Panc1 (cell line): Measurements from ENCODE around the gene DPYD. TPM values are rescaled to one million over a fixed set of nuclear protein-coding genes. Genes with fewer than 3 reads are reported as not detected.

Source experiments
- ATAC-seq: fragments of 200-7000 bp; cut with Tn5 transposase; 2 replicates; pipeline ENCODE4 v1.9.1; 2020; ENCODE audit warnings: mild to moderate bottlenecking, moderate library complexity
- BruUV-seq: library from RNA; stranded (reverse); fragments of 400-500 nt; replicated peaks from 2 replicates; lab custom pipeline; 2021; lab: Mats Ljungman, UMichigan
- CTCF ChIA-PET: fragments of 300-600 bp; sonication (Branson Sonifier 250); formaldehyde crosslinking; loops from one replicate; lab custom pipeline; 2022; ENCODE audit warnings: antibody characterized with exemption; lab: Charles Lee
- POLR2A ChIA-PET: fragments of 300-600 bp; sonication (Branson Sonifier 250); formaldehyde crosslinking; loops from one replicate; lab custom pipeline; 2022; ENCODE audit warnings: antibody characterized with exemption; lab: Charles Lee
- DNase-seq: peaks from one replicate; pipeline ENCODE4 v3.0.0-alpha.2; 2010; ENCODE audit warnings: low read depth, low spot score
- H3K27ac ChIP-seq: 2 replicates; pipeline ENCODE4 v1.5.1; 2011; ENCODE audit warnings: mild to moderate bottlenecking, low read length, inconsistent platforms
- H3K27me3 ChIP-seq: fragments of 200-500 bp; sonication (Bioruptor generic); 2 replicates; pipeline ENCODE4 v1.6.0; 2014; ENCODE audit warnings: low read length, inconsistent platforms; ENCODE audit not compliant: control insufficient read depth, insufficient read depth
- H3K36me3 ChIP-seq: fragments of 200-500 bp; sonication (Bioruptor generic); 2 replicates; pipeline ENCODE4 v1.5.1; 2014; ENCODE audit warnings: inconsistent platforms, mild to moderate bottlenecking, low read length, moderate library complexity; ENCODE audit not compliant: control insufficient read depth, insufficient read depth
- H3K4me1 ChIP-seq: 2 replicates; pipeline ENCODE4 v1.5.1; 2011; ENCODE audit warnings: inconsistent platforms, mild to moderate bottlenecking, low read length, moderate library complexity; ENCODE audit not compliant: control insufficient read depth, insufficient read depth
- H3K4me3 ChIP-seq, 2 experiments: 2 replicates each; pipeline ENCODE4 v1.5.1; 2011 to 2012; ENCODE audit warnings: low read depth in 2 of 2, low read length in 2 of 2, mild to moderate bottlenecking in 2 of 2, inconsistent platforms in 1 of 2, moderate library complexity in 1 of 2
- H3K9me3 ChIP-seq: fragments of 200-500 bp; sonication (Bioruptor generic); 2 replicates; pipeline ENCODE4 v1.5.1; 2014; ENCODE audit warnings: low read depth, mild to moderate bottlenecking, inconsistent platforms, low read length, moderate library complexity; ENCODE audit not compliant: control insufficient read depth, insufficient read depth
- POLR2AphosphoS5 ChIP-seq: IDR thresholded peaks from 2 replicates; pipeline ENCODE4 v1.6.1; 2012; ENCODE audit warnings: mild to moderate bottlenecking, low read depth, low read length, moderate library complexity
- REST ChIP-seq, 2 experiments: IDR thresholded peaks; 2 replicates each; pipeline ENCODE4 v1.6.1; 2011 to 2012; ENCODE audit warnings: low read depth in 2 of 2, control low read depth in 1 of 2, low read length in 1 of 2, mild to moderate bottlenecking in 1 of 2, moderate library complexity in 1 of 2; ENCODE audit not compliant: insufficient read depth in 1 of 2
- SIN3A ChIP-seq: IDR thresholded peaks from 2 replicates; pipeline ENCODE4 v1.6.1; 2012; ENCODE audit warnings: low read depth, mild to moderate bottlenecking, low read length, moderate library complexity, borderline replicate concordance; ENCODE audit not compliant: insufficient read depth
- TCF7L2 ChIP-seq: IDR thresholded peaks from 2 replicates; pipeline ENCODE4 v1.6.1; 2011; ENCODE audit warnings: mild to moderate bottlenecking, low read depth, low read length, inconsistent platforms
- in situ Hi-C: cut with HindIII; loops from 2 replicates; pipeline ENCODE4 v1.10.0; 2016; ENCODE audit warnings: low sequenced_read_pairs, low pct_unique_long_range_greater_than_20kb
- intact Hi-C: fragments of 100-400 bp; cut with micrococcal nuclease; formaldehyde crosslinking; loops from one replicate; pipeline ENCODE4 v1.10.0; 2022; ENCODE audit not compliant: unreplicated experiment
- total RNA-seq: library from RNA; stranded (reverse); gene quantifications from one replicate; pipeline ENCODE4 v1.2.1, GENCODE V29; 2021; ENCODE audit not compliant: unreplicated experiment
- TF ChIP-seq, protein P1 (sequence below): fragments of 450-650 bp; IDR thresholded peaks from 2 replicates; pipeline ENCODE4 v1.5.1; 2017; ENCODE audit warnings: mild to moderate bottlenecking

The DPYD gene
- total RNA-seq, 1 experiment from 2014 or later: 2.0 TPM

GRCh38 chr1:97112442-97112841 is 808.4 kb downstream of the DPYD start:
- no peak overlapping the region for H3K27ac ChIP-seq
- H3K4me3 ChIP-seq: no peak overlapping the region
- H3K27me3 ChIP-seq: no peaks in the 10 kb centered on the region
- ChIA-PET POLR2A (no interaction called here), CTCF (no interaction called here)
- TF ChIP-seq REST (IDR thresholded peaks at IDR 0.05; ENCODE audit: insufficient read depth in 1 of 2, low read depth in 2 of 2, low read length in 1 of 2) (no peak), POLR2AphosphoS5 (no peak), SIN3A (no peak), TCF7L2 (no peak)
- TF ChIP-seq, protein P1, sequence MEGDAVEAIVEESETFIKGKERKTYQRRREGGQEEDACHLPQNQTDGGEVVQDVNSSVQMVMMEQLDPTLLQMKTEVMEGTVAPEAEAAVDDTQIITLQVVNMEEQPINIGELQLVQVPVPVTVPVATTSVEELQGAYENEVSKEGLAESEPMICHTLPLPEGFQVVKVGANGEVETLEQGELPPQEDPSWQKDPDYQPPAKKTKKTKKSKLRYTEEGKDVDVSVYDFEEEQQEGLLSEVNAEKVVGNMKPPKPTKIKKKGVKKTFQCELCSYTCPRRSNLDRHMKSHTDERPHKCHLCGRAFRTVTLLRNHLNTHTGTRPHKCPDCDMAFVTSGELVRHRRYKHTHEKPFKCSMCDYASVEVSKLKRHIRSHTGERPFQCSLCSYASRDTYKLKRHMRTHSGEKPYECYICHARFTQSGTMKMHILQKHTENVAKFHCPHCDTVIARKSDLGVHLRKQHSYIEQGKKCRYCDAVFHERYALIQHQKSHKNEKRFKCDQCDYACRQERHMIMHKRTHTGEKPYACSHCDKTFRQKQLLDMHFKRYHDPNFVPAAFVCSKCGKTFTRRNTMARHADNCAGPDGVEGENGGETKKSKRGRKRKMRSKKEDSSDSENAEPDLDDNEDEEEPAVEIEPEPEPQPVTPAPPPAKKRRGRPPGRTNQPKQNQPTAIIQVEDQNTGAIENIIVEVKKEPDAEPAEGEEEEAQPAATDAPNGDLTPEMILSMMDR: no peak
- no peaks in the 10 kb centered on the region for H3K4me1 ChIP-seq
- intact Hi-C loops: no loop called here
- DNase-seq (no peak), ATAC-seq (no peak)
- H3K9me3 ChIP-seq: no peaks in the 10 kb centered on the region
- no peaks in the 10 kb centered on the region for H3K36me3 ChIP-seq
- in situ Hi-C loops: no loop called here
- BruUV-seq: no TSS peak

- in situ Hi-C loops (no loop called here), intact Hi-C loops (no loop called here)
- DNase-seq (no peak), ATAC-seq (no peak)
- no TSS peak for BruUV-seq
- H3K27me3 ChIP-seq: no peaks in the 10 kb centered on the region
- no peaks in the 10 kb centered on the region for H3K4me1 ChIP-seq
- H3K4me3 ChIP-seq: no peak overlapping the region
- ChIA-PET POLR2A (no interaction called here), CTCF (no interaction called here)
- no peak overlapping the region for H3K27ac ChIP-seq
- TF ChIP-seq SIN3A (no peak), REST (IDR thresholded peaks at IDR 0.05; ENCODE audit: insufficient read depth in 1 of 2, low read depth in 2 of 2, low read length in 1 of 2) (no peak), TCF7L2 (no peak), POLR2AphosphoS5 (no peak)
- TF ChIP-seq, protein P1: no peak
- no peaks in the 10 kb centered on the region for H3K36me3 ChIP-seq
- no peaks in the 10 kb centered on the region for H3K9me3 ChIP-seq
Measured at GRCh38 chr1:97108179-97108578, 812.7 kb downstream of the DPYD start.
